LNCAP (cell line): ENCODE results near the gene PTPRN2.

Experiments
- CTCF ChIP-seq: fragments of 450-650 bp; IDR thresholded peaks from 2 replicates; pipeline ENCODE4 v1.5.1; 2017; ENCODE audit warnings: mild to moderate bottlenecking

Gene PTPRN2

GRCh38 chr7:157497367-157497743 lies 1090.3 kb downstream of the PTPRN2 start:
- no peak for TF ChIP-seq CTCF

GRCh38 chr7:157496416-157497275 lies 1091.0 kb downstream of the PTPRN2 start:
- no peak for TF ChIP-seq CTCF

- TF ChIP-seq CTCF = no peak
Measured at GRCh38 chr7:157495594-157495993, 1092.0 kb downstream of the PTPRN2 start.

GRCh38 chr7:157495177-157495553 lies 1092.5 kb downstream of the PTPRN2 start:
- TF ChIP-seq CTCF = no peak

- no peak for TF ChIP-seq CTCF
Measured at GRCh38 chr7:157494506-157495176, 1093.0 kb downstream of the PTPRN2 start.

GRCh38 chr7:157493776-157494175 lies 1093.8 kb downstream of the PTPRN2 start:
- no peak for TF ChIP-seq CTCF

- TF ChIP-seq CTCF = no peak
Measured at GRCh38 chr7:157493017-157493416, 1094.6 kb downstream of the PTPRN2 start.
